Measurements from ENCODE around the gene KANSL1L.

The KANSL1L gene

DNA sequence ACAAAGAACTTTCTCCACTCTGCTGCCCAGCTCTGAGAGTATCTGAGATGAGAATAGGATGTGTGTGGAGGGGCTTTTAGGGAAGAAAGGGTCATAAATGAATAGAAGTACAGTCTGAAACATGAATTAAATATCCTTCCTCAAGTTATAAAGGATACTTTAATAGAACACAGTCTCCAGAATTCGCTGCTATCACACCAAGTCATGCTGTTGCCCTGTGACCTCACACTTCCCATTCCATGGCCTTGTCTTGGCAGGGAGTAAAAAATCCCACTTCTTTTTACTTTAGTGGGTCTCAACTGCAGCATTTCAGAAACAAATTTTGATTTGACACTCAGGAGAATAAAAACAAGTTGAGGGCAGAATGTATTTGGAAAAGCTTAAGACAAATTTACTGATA is 172.6 kb downstream of the KANSL1L start:
- no peak for DNase-seq (ENCODE audit: low spot score)

DNA sequence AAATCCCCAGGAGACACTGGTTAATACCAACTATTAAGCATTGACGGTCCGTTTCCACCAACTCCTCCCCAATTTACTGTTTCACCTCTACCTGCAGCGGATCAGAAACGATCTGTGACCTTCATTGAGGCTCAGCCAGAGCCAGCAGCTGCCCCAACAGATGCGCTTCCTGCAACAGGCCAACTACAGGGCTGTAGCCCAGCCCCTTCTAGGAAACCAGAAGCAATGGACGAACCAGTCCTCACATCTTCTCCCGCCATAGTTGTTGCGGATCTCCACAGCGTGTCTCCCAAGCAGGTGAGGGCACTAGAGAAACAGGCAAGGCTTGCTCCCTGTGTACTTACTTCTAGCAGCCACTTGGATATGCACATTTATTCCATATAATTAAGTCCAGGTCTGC is 177.2 kb downstream of the KANSL1L start:
- DNase-seq (ENCODE audit: low spot score): no peak

DNA sequence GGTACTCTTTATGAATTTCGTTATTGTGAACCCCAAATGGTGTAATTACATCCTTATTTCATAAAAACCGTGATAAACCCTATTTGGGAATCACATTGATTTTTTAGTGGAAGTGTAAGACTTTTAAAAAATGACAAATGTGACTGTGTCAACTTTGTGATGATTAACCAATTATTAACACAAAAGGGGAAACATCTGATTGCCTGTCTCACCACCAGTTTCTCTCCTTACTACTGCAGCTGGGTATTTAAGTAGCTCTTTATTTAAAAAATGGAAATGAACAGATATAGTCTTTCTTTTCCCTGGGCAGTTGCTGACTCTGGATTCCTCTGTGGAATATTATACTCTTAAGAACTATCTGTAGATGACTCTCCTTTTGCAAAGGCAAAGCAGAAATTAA is 180.4 kb downstream of the KANSL1L start:
- DNase-seq (ENCODE audit: low spot score): no peak

DNA sequence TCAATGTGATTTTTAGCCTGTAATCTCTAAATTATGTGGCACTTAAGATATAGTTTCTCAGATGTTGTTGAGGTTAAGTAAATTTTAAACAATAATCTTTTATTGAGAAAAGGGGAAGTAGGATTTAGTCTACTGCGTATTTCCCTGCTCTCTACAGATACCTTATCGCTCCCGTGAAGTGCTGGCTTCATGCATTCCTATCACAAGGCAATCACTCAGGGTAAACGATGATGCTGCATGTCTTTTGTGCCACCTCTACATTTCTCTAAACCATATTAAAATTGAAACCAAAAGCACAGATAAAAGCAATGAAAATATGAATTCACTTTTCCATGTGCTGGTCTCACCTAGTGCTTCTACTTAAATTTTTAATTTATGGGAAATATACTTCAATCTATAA is 183.2 kb downstream of the KANSL1L start:
- DNase-seq (ENCODE audit: low spot score): no peak

DNA sequence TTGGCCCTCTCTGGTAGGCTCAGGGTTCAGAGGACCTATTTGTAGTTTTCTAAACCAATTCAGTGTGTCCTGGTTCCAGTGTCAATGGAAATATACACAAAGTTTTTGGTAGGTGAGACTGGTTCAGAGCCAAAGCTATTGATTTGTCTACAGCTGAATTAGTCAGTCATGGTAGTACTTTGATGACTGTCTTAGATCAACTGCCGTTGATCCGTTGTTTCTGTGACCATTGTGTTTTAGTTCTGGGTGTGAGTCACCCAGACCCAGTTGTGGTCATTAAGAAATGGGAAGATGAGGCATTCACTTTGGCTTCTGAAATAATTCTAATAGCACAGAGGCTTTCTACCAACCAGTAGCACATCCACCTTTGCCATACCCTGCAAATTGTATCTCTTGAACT is 184.8 kb downstream of the KANSL1L start:
- DNase-seq (ENCODE audit: low spot score): no peak

DNA sequence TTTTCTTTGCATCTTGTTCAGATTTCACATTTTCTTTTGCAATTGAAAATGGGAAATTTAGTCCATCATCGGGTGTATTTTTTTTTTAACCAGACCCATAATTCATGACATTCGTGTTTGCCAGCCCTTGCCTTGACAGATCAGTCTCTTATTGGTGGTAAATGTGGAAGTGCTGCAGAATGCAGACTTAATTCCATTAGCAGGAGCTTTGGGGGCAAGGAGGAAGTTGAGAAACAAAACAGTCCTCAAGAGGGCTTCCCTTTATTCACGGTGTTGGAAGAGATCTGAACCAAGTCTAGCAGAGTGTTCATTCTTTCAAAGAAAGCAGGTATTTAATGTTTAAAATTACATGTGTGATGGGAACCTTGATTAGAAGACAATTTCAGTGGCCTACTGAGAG is 185.3 kb downstream of the KANSL1L start:
- no peak for DNase-seq (ENCODE audit: low spot score)

DNA sequence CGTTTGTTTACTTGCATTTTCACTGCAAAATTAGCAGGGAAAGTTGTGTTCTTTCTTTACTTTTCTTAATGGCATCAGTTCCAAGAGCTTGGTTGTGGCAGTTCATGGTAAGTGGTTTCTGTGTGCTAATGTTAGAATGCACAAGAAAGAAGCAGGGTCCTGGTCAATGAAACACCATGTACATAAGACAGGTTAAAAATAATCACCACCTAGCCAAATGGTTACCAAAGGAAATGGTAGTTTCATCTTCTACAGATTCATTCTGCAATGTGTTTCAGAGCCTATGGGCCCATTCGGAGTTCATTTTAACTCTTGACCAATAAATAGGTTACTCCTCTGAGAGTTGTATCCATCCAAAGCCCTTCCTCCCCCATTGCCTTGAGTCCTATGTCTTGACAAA is 186.9 kb downstream of the KANSL1L start:
- no peak for DNase-seq (ENCODE audit: low spot score)

DNA sequence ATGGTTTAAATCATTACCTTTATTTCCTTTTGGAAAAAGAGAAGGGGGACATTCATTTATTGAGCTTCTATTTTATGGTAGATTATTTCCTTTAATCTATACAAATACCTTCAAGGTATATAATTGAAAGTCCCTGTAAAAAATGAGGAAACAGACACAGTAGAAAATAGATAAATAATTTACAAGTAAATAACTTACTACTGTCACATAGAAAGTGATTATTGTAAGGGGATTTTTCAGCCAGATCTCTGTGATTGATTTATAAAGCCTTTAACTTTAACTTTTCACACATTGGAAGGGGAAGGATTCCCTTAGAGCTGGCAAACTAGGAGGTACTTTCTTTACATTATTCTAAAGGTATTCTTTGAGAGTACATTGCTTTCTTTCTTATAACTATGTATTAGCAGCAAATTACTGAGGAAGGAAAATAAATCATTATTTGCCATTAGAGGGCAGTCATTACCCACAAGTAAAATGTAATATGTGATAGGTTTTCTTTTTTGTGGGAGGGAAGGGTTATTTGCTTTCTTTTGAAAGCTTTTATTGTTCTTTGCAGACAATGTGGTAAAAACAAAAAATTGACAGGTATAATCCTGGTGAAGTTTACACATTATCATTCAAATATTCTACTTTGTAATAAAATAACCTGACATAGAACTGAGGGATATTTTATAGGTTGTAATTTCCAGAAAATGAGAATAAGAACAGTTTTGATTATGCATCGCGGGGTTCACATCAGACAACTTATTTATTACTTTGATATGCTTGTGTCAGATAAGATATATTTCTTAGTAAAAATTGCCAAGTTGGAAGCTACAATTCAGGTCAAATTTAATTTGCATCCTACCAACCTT is 193.6 kb downstream of the KANSL1L start:
- no peak for DNase-seq (ENCODE audit: low spot score)

DNA sequence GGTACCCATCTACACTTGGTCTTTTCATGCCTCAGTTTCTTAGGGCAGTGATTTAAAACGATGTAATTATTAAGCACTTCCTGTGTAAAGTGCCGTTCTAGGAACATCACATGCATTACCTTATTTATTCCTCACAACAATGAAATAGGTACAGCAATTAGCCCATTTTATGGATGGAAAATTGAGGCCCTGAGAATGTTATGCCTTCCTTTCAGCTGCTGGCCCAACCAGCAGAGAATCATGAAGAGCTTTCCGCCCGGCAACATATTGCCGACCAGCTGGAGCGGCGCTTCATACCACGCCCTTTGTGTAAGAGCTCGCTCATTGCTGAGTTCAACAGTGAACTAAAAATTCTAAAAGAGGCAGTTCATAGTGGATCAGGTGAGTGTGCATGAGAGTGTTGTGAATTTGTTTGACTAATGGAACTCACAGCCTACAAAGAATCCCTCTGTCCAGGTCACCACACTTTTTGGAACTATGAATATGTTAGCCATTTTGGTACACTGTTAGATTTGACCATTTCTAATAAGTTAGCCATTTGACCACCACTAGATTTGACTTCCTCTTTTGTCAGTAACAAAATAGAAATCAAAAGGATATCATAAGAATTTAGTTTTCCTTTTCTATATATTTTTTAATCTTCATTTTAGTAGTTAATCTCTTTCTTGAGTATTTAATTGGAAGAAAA is 194.4 kb downstream of the KANSL1L start:
- no peak for DNase-seq (ENCODE audit: low spot score)

DNA sequence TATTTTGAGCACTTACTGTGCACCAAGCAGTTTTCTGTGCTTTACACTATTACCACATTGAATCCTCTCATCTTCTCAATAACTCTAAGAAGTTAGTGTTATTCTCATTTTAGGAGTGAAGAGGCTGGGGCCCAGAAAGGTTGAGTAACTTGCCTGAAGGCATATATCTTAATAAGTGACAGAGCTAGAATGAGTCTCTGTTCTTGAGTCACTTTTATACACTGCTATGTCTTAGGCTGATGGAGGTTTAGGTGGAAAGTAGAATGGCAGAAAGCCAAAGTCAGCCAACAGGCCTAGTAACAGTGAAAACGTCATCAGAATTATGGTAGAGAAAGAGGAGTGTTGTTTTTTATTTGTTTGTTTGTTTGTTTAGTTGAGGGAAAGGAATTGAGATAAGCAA is 196.6 kb downstream of the KANSL1L start:
- no peak for DNase-seq (ENCODE audit: low spot score)

DNA sequence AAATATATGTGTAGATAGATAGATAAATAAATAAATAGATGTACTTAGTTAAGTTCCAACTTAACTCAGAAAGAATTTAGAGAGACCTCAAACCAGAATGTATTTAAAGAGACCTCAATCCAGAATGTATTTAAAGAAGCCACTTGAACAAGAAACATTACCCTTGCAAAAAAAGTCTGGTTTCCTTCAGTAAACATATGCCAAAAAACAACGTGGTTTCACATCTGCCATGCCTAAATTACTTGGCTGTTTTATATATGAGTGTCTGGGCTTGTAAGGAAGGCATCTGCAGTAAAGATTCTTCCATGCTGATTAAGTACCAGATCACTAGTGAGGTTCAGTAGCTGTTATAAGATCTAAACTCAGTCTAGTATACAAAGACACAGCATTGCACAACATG is 197.9 kb downstream of the KANSL1L start:
- DNase-seq (ENCODE audit: low spot score): no peak
